ENCODE results near the gene LCAT. TPM values are rescaled to one million over a fixed set of nuclear protein-coding genes. Genes with fewer than 3 reads are reported as not detected.

LCAT gene
- total and polyA plus RNA-seq, 3 donors from 2014 or later = 12.9 to 25.3 (median 20.6) TPM

- Histone ChIP-seq H3K27ac (no peak overlapping the region), H3K4me3 (no peak overlapping the region), H3K27me3 (no peaks in the 10 kb centered on the region), H3K36me3 (ENCODE audit: low read depth, missing control alignments) (no peaks in the 10 kb centered on the region), H3K9me3 (no peaks in the 10 kb centered on the region), H3K4me1 (peaks cover 29% of the 10 kb centered on the region)
- DNase-seq = no peak
- TF ChIP-seq CTCF (IDR thresholded peaks at IDR 0.05) (no peak), POLR2A (IDR thresholded peaks at IDR 0.05) (no peak)
- WGBS, 2 donors = 94 to 97% methylated on average over 17 of the region's 17 CpGs
- intact Hi-C loops (cut with DNase I; ENCODE audit: low total_unique reads) = no loop called here
Observed at GRCh38 chr16:67930678-67931211, 13.2 kb downstream of the LCAT start.

- Histone ChIP-seq H3K4me3 (no peak overlapping the region), H3K9me3 (no peaks in the 10 kb centered on the region), H3K36me3 (ENCODE audit: low read depth, missing control alignments) (no peaks in the 10 kb centered on the region), H3K4me1 (peaks cover 27% of the 10 kb centered on the region), H3K27ac (no peak overlapping the region), H3K27me3 (no peaks in the 10 kb centered on the region)
- no peak for TF ChIP-seq CTCF (IDR thresholded peaks at IDR 0.05)
- no peak for TF ChIP-seq POLR2A (IDR thresholded peaks at IDR 0.05)
- no peak for DNase-seq
- 91% methylated on average over 14 of the region's 14 CpGs; no CpG with 5 or more reads in 1 of the 2 donors for WGBS, 2 donors
- intact Hi-C loops (cut with DNase I; ENCODE audit: low total_unique reads) = no loop called here
Observed at GRCh38 chr16:67930191-67930590, 13.7 kb downstream of the LCAT start.

GRCh38 chr16:67928561-67929364 lies 15.2 kb downstream of the LCAT start:
- 64 to 77% methylated on average over 5 to 16 of the region's 16 CpGs for WGBS, 2 donors
- Histone ChIP-seq H3K4me1 (peaks cover 18% of the 10 kb centered on the region), H3K36me3 (ENCODE audit: low read depth, missing control alignments) (no peaks in the 10 kb centered on the region), H3K27ac (no peak overlapping the region), H3K4me3 (no peak overlapping the region), H3K27me3 (no peaks in the 10 kb centered on the region), H3K9me3 (no peaks in the 10 kb centered on the region)
- intact Hi-C loops (cut with DNase I; ENCODE audit: low total_unique reads) = no loop called here
- TF ChIP-seq CTCF (IDR thresholded peaks at IDR 0.05) (peak; percentile 65 to 80 (median 75)), POLR2A (IDR thresholded peaks at IDR 0.05) (no peak)
- DNase-seq = peak; percentile 75

- no peak for DNase-seq
- Histone ChIP-seq H3K4me1 (peaks cover 18% of the 10 kb centered on the region), H3K4me3 (no peak overlapping the region), H3K27ac (no peak overlapping the region), H3K9me3 (no peaks in the 10 kb centered on the region), H3K27me3 (no peaks in the 10 kb centered on the region), H3K36me3 (ENCODE audit: low read depth, missing control alignments) (no peaks in the 10 kb centered on the region)
- WGBS, 2 donors = 84 to 94% methylated on average over 3 to 7 of the region's 7 CpGs
- TF ChIP-seq CTCF (IDR thresholded peaks at IDR 0.05) = no peak
- TF ChIP-seq POLR2A (IDR thresholded peaks at IDR 0.05) = no peak
- intact Hi-C loops (cut with DNase I; ENCODE audit: low total_unique reads) = no loop called here
Observed at GRCh38 chr16:67928147-67928546, 15.8 kb downstream of the LCAT start.
